Prostate gland (tissue), 2 donors: ENCODE data around the gene BST1.

Source experiments
- CTCF ChIP-seq, 4 experiments: fragments of 200-600 bp in 2 of 4; fragments of 450-650 bp in 2 of 4; sonication (generic) in 2 of 4; IDR thresholded peaks; 1 replicate in 3 of 4; 2 replicates in 1 of 4; pipeline ENCODE4 v1.5.1; 2016 to 2019; ENCODE audit warnings: antibody characterized with exemption in 4 of 4, mild to moderate bottlenecking in 2 of 4, moderate library complexity in 2 of 4
- POLR2A ChIP-seq: fragments of 450-650 bp; IDR thresholded peaks from one replicate; pipeline ENCODE4 v1.6.1; 2016; ENCODE audit warnings: antibody characterized with exemption, mild to moderate bottlenecking
- POLR2AphosphoS5 ChIP-seq: sonication (generic); formaldehyde crosslinking; IDR thresholded peaks from one replicate; pipeline ENCODE4 v1.6.1; 2017; ENCODE audit warnings: antibody characterized with exemption

- TF ChIP-seq CTCF (IDR thresholded peaks at IDR 0.05) (no peak), POLR2A (no peak), POLR2AphosphoS5 (no peak)
Measured at GRCh38 chr4:15774020-15774420, 71.2 kb downstream of the BST1 start.
